Body of pancreas (tissue), 4 donors: ENCODE data around the gene ADARB1. TPM values are rescaled to one million over a fixed set of nuclear protein-coding genes. Genes with fewer than 3 reads are reported as not detected.
A peak's percentile ranks its signal among the peaks of the same experiment; 100 is the strongest.
"Not testable (repeated sequence)": the region's sequence is repeated elsewhere in the genome, so short reads cannot be mapped to it uniquely, and the experiment has no call there.

Experiments used
- ATAC-seq: fragments of 150-250 bp; one replicate; pipeline ENCODE4 v1.9.1; 2016
- DNase-seq, 4 donors: peaks; one replicate each; pipeline ENCODE4 v3.0.0-alpha.2; 2019
- H3K27ac ChIP-seq, 4 donors: fragments of 200-600 bp; sonication (generic); 1 replicate in 3 of 4; 2 replicates in 1 of 4; pipeline versions ENCODE4 v1.5.1 to v1.6.1; 2016 to 2019; ENCODE audit warnings: mild to moderate bottlenecking in 1 of 4, mixed read lengths in 1 of 4, moderate library complexity in 1 of 4
- H3K27me3 ChIP-seq, 2 donors: fragments of 200-600 bp; sonication (generic); one replicate each; pipeline ENCODE4 v1.6.0; 2016; ENCODE audit warnings: mild to moderate bottlenecking in 1 of 2
- H3K36me3 ChIP-seq, 2 donors: fragments of 200-600 bp; sonication (generic); replicated peaks in 1 of 2; 2 replicates each; pipeline ENCODE4 v1.5.1; 2016; ENCODE audit warnings: low read depth in 2 of 2; ENCODE audit not compliant: insufficient read depth in 1 of 2
- H3K4me1 ChIP-seq: fragments of 200-600 bp; sonication (generic); one replicate; pipeline ENCODE4 v1.6.0; 2016
- H3K4me3 ChIP-seq, 2 donors: fragments of 200-600 bp; sonication (generic); 1 replicate in 1 of 2; 2 replicates in 1 of 2; pipeline ENCODE4 v1.5.1; 2016 to 2019
- H3K9me3 ChIP-seq, 3 donors: fragments of 200-600 bp; sonication (generic); 1 replicate in 2 of 3; 2 replicates in 1 of 3; pipeline ENCODE4 v1.5.1; 2016
- CTCF ChIP-seq, 7 experiments: fragments of 450-650 bp in 4 of 7; fragments of 200-600 bp in 3 of 7; sonication (generic) in 3 of 7; IDR thresholded peaks; one replicate each; pipeline ENCODE4 v1.5.1; 2016 to 2019; ENCODE audit warnings: antibody characterized with exemption in 7 of 7
- POLR2A ChIP-seq, 3 donors: fragments of 450-650 bp; IDR thresholded peaks; one replicate each; pipeline ENCODE4 v1.6.1; 2016; ENCODE audit warnings: antibody characterized with exemption in 3 of 3, mild to moderate bottlenecking in 2 of 3
- WGBS, 2 donors: methylation state at CpG; one replicate each; pipeline ENCODE4 v1.1.5; 2017; 5-methylcytosine and 5-hydroxymethylcytosine counted together
- intact Hi-C: fragments of 100-400 bp; cut with DNase I; formaldehyde crosslinking; loops from one replicate; pipeline ENCODE4 v1.15.1; 2023
- total RNA-seq, 2 donors: library from RNA; depleted of rRNA; stranded (reverse); fragments of >200 nt; gene quantifications; one replicate each; pipeline ENCODE4 v1.1.0, GENCODE V29; 2016

The ADARB1 gene
- total RNA-seq, 2 donors from 2014 or later: 11.4 to 11.5 TPM

DNA sequence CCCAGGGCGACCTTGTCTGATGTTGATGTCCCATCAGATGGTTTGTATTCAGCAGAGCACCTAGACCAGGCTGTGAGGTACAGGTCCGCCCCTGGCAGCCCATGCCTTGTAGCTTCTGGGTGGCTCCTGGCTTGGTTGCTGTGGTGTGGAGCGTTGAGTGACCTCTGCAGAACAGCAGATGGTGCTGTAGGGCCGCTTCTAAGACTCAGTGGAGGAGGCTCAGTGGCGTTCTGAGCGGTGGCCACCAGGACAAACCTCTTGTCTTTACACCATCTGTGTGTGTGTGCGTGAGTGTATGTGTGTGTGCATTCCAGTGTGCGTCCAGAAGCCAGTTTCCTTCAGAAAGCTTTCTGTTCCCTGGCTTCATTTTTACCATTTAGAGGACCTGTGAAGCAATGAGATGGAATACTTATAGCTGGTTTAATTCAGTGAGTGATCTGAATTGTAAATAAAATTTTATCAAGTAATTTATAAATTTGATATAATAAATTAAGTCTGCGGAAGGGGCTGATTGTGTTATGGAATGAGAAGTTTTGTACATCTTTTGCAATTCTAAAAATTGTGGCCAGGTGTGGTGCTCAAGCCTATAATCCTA lies 66.1 kb downstream of the ADARB1 start:
- Histone ChIP-seq H3K9me3 (no peaks in the 10 kb centered on the region), H3K4me1 (peaks cover 4% of the 10 kb centered on the region), H3K4me3 (no peak overlapping the region), H3K36me3 (no peaks in the 10 kb centered on the region), H3K27me3 (no peaks in the 10 kb centered on the region), H3K27ac (no peak overlapping the region)
- TF ChIP-seq CTCF (IDR thresholded peaks at IDR 0.05) (peak; percentile 43 to 87 (median 66)), POLR2A (IDR thresholded peaks at IDR 0.05) (no peak)
- ATAC-seq (peak; percentile 81), DNase-seq (peak; percentile 68 to 82 (median 75))
- intact Hi-C loops: no loop called here
- 12 to 22% methylated on average over 7 to 9 of the region's 9 CpGs for WGBS, 2 donors

- intact Hi-C loops: not testable (repeated sequence)
Measured at GRCh38 chr21:45140944-45141343, 66.6 kb downstream of the ADARB1 start.

DNA sequence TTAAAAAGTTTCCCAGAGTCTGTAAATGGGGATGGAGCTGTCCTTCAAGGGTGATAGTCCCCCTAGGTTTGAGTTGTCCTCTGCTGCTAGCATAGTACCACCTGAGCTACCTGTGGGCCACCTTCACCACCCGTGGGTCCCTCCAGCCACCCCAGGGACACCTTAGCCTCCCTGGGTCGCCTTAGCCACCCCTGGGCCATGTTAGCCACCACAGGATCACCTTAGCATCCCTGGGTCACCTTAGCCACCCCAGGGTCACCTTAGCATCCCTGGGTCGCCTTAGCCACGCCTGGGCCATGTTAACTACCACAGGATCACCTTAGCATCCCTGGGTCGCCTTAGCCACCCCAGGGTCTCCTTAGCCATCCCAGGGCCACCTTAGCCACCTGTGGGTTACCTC lies 67.1 kb downstream of the ADARB1 start:
- no peaks in the 10 kb centered on the region for H3K36me3 ChIP-seq
- no peaks in the 10 kb centered on the region for H3K27me3 ChIP-seq
- no peak for DNase-seq
- no peak for ATAC-seq
- H3K4me3 ChIP-seq: no peak overlapping the region
- no peaks in the 10 kb centered on the region for H3K9me3 ChIP-seq
- WGBS, 2 donors: 84 to 86% methylated on average over 3 to 5 of the region's 5 CpGs
- peaks cover 4% of the 10 kb centered on the region for H3K4me1 ChIP-seq
- intact Hi-C loops: no loop called here
- no peak overlapping the region for H3K27ac ChIP-seq
- no peak for TF ChIP-seq CTCF (IDR thresholded peaks at IDR 0.05)
- TF ChIP-seq POLR2A (IDR thresholded peaks at IDR 0.05): no peak

More at GRCh38 chr21:45140944-45141343, 66.6 kb downstream of the ADARB1 start:
- H3K27me3 ChIP-seq, H3K9me3 ChIP-seq, DNase-seq, H3K27ac ChIP-seq, ATAC-seq, H3K36me3 ChIP-seq, H3K4me1 ChIP-seq, H3K4me3 ChIP-seq: not testable (repeated sequence)
- 77 to 88% methylated on average over 4 of the region's 4 CpGs for WGBS, 2 donors

- no peaks in the 10 kb centered on the region for H3K27me3 ChIP-seq
- no peak overlapping the region for H3K4me3 ChIP-seq
- no peaks in the 10 kb centered on the region for H3K9me3 ChIP-seq
- intact Hi-C loops: no loop called here
- ATAC-seq: peak; percentile 47
- H3K27ac ChIP-seq: no peak overlapping the region
- peak; percentile 32 to 57 (median 44) for DNase-seq
- TF ChIP-seq POLR2A (IDR thresholded peaks at IDR 0.05): no peak
- TF ChIP-seq CTCF (IDR thresholded peaks at IDR 0.05): no peak
- WGBS, 2 donors: 62 to 84% methylated on average over 7 to 12 of the region's 12 CpGs
- H3K36me3 ChIP-seq: no peaks in the 10 kb centered on the region
- H3K4me1 ChIP-seq: peaks cover 4% of the 10 kb centered on the region
Measured at GRCh38 chr21:45142469-45143308, 68.3 kb downstream of the ADARB1 start.

DNA sequence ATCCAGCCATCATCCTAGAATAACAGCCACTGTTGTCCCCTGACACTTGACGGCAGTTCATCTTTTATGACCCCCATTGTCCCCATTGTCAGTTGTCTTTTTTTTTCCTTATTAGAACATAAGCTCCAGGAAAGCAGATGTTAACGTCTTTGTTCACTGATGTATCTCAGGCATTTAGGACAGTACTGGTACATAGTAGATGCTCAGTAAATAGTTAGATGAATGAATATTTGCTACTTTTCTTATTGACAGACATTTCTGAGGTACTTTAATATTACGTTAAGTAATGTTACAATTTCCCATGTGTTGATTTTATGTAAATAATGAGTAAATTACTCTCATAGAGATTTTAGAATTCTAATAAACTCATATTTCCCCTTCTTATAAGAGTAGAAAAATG lies 69.5 kb downstream of the ADARB1 start:
- no peak for ATAC-seq
- no peak overlapping the region for H3K4me3 ChIP-seq
- H3K27me3 ChIP-seq: no peaks in the 10 kb centered on the region
- H3K36me3 ChIP-seq: no peaks in the 10 kb centered on the region
- 71 to 92% methylated on average over 3 of the region's 3 CpGs for WGBS, 2 donors
- intact Hi-C loops: no loop called here
- no peak overlapping the region for H3K27ac ChIP-seq
- peaks cover 4% of the 10 kb centered on the region for H3K4me1 ChIP-seq
- H3K9me3 ChIP-seq: no peaks in the 10 kb centered on the region
- DNase-seq: no peak
- TF ChIP-seq POLR2A (IDR thresholded peaks at IDR 0.05) (no peak), CTCF (IDR thresholded peaks at IDR 0.05) (no peak)
